ENCODE results near the gene FOXP4. TPM values are rescaled to one million over a fixed set of nuclear protein-coding genes. Genes with fewer than 3 reads are reported as not detected.
A peak's percentile ranks its signal among the peaks of the same experiment; 100 is the strongest.

Gene FOXP4
- total RNA-seq, 2 experiments from 2014 or later = 6.3 to 26.3 TPM

DNA sequence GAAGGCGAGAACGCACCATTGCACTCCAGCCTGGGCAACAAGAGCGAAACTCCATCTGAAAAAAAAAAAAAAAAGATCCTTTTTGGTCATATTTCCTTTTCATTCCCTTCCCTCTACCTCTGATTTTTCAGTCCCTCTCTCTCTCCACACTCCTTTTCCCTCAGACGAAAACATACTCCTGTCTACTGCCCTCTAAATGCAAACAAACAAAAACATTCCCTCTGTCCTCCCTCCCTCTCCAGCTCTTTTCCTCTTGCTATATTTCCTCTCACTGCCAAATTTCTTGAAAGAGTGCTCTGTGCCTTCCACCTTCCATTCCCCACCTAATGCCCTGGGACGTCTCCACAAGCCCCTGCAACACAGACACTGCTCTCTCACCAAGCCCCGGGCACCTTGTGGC, 77.1 kb downstream of the FOXP4 start:
- Histone ChIP-seq H3K4me1 (ENCODE audit: insufficient read depth, low read length, poor library complexity, severe bottlenecking) (peaks cover 20% of the 10 kb centered on the region), H3K9me2 (ENCODE audit: insufficient read depth, low read length) (no peaks in the 10 kb centered on the region), H3K36me3 (ENCODE audit: insufficient read depth, low read length) (no peaks in the 10 kb centered on the region), H4K20me1 (ENCODE audit: insufficient read depth, low read length) (no peaks in the 10 kb centered on the region), H3K79me2 (ENCODE audit: insufficient read depth, low read depth, low read length) (no peaks in the 10 kb centered on the region), H3K4me2 (ENCODE audit: low read length) (no peak overlapping the region), H2AFZ (ENCODE audit: low read length) (no peak overlapping the region), H3K4me3 (ENCODE audit: low read depth, low read length, poor library complexity, severe bottlenecking) (no peak overlapping the region), H3K27ac (ENCODE audit: low read depth, low read length, poor library complexity, severe bottlenecking) (no peak overlapping the region), H3K9me3 (ENCODE audit: low read length) (peaks cover 6% of the 10 kb centered on the region; the same call in 1 of the 2 replicates)
- ChIA-PET CTCF (ENCODE audit: unreplicated experiment) (no interaction called here), POLR2A (no interaction called here)
- no peak for DNase-seq (ENCODE audit: low spot score)
- TF ChIP-seq, protein P1, sequence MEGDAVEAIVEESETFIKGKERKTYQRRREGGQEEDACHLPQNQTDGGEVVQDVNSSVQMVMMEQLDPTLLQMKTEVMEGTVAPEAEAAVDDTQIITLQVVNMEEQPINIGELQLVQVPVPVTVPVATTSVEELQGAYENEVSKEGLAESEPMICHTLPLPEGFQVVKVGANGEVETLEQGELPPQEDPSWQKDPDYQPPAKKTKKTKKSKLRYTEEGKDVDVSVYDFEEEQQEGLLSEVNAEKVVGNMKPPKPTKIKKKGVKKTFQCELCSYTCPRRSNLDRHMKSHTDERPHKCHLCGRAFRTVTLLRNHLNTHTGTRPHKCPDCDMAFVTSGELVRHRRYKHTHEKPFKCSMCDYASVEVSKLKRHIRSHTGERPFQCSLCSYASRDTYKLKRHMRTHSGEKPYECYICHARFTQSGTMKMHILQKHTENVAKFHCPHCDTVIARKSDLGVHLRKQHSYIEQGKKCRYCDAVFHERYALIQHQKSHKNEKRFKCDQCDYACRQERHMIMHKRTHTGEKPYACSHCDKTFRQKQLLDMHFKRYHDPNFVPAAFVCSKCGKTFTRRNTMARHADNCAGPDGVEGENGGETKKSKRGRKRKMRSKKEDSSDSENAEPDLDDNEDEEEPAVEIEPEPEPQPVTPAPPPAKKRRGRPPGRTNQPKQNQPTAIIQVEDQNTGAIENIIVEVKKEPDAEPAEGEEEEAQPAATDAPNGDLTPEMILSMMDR (conservative IDR thresholded peaks at IDR 0.05; ENCODE audit: low read length) = no peak
- TF ChIP-seq EZH2phosphoT487 (IDR thresholded peaks at IDR 0.05; ENCODE audit: borderline replicate concordance, low read depth, low read length) = no peak
- BruUV-seq (replicated peaks) = no TSS peak
- intact Hi-C loops (cut with micrococcal nuclease; ENCODE audit: unreplicated experiment) = no loop called here

DNA sequence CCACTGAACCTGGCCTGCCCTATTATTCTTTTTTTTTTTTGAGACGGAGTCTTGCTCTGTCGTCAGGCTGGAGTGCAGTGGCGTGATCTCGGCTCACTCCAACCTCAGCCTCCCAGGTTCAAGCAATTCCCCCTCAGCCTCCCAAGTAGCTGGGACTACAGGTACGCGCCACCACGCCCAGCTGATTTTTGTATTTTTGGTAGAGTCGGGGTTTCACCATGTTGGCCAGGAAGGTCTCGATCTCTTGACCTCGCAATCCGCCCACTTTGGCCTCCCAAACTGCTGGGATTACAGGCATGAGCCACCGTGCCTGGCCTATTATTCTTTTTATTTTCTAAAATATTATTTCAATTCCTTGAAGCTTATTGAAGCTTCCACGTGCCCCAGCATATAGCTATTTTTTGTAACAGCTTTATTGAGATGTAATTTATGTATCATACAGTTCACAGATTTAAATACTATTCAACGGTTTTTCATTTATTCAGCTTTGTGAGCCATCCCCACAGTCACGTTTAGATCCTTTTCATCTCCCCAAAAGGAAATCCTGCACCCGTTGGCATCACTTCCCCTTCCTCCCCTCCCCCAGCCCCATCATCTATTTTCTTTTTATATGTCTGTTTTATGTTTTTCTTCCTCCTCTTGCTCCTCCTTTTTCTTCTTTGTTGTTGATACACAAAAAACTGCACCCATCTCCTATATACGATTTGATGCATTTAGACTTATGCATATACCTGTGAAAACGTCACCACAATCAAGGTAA, 78.6 kb downstream of the FOXP4 start:
- no peaks in the 10 kb centered on the region for H3K79me2 ChIP-seq (ENCODE audit: insufficient read depth, low read depth, low read length)
- peak overlapping the region; percentile 86 for H2AFZ ChIP-seq (ENCODE audit: low read length)
- CTCF ChIA-PET (ENCODE audit: unreplicated experiment) = interaction anchor here (1.0 kb wide), 1 partner anchor 55 kb away, joined by 4 read pairs; no protein-coding TSS in a partner anchor
- TF ChIP-seq EZH2phosphoT487 (IDR thresholded peaks at IDR 0.05; ENCODE audit: borderline replicate concordance, low read depth, low read length) = no peak
- TF ChIP-seq, protein P1 (conservative IDR thresholded peaks at IDR 0.05; ENCODE audit: low read length) = no peak
- H4K20me1 ChIP-seq (ENCODE audit: insufficient read depth, low read length) = no peaks in the 10 kb centered on the region
- H3K27ac ChIP-seq (ENCODE audit: low read depth, low read length, poor library complexity, severe bottlenecking) = no peak overlapping the region
- no TSS peak for BruUV-seq (replicated peaks)
- DNase-seq (ENCODE audit: low spot score) = peak; percentile 33
- intact Hi-C loops (cut with micrococcal nuclease; ENCODE audit: unreplicated experiment) = no loop called here
- H3K4me1 ChIP-seq (ENCODE audit: insufficient read depth, low read length, poor library complexity, severe bottlenecking) = peaks cover 20% of the 10 kb centered on the region
- H3K9me3 ChIP-seq (ENCODE audit: low read length) = peaks cover 6% of the 10 kb centered on the region; the same call in 1 of the 2 replicates
- H3K36me3 ChIP-seq (ENCODE audit: insufficient read depth, low read length) = no peaks in the 10 kb centered on the region
- no peak overlapping the region for H3K4me3 ChIP-seq (ENCODE audit: low read depth, low read length, poor library complexity, severe bottlenecking)
- H3K4me2 ChIP-seq (ENCODE audit: low read length) = peak overlapping the region; percentile 58
- POLR2A ChIA-PET = interaction anchor here (0.6 to 1.1 kb wide), 4 partner anchors 11 to 252 kb away, joined by 3 read pairs; no protein-coding TSS in a partner anchor
- H3K9me2 ChIP-seq (ENCODE audit: insufficient read depth, low read length) = no peaks in the 10 kb centered on the region

DNA sequence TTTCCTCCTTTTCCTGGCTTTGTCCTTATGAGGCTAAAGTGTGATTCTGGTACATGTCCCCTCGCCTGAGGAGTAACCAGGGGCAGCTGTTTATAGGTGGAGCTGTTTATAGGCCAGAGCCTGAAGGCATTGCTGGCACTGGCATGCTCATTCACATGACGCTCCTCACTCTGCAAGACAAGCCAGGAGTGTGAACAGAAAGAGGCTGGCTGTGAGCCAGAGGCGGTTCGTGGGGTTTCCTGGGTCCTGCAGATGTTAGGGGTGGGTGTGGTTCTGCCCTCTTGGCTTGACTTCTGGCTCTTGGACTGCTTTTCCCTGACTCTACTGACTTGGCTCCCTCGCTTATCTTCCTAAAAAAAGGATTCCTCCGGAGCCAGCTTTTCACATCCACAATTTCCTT, 79.3 kb downstream of the FOXP4 start:
- H3K9me3 ChIP-seq (ENCODE audit: low read length) = peaks cover 6% of the 10 kb centered on the region; the same call in 1 of the 2 replicates
- no peaks in the 10 kb centered on the region for H3K36me3 ChIP-seq (ENCODE audit: insufficient read depth, low read length)
- peak; percentile 49 for DNase-seq (ENCODE audit: low spot score)
- ChIA-PET CTCF (ENCODE audit: unreplicated experiment) (interaction anchor here (1.0 to 1.2 kb wide), 3 partner anchors 17 to 54 kb away, joined by 3 to 7 read pairs (median 4); no protein-coding TSS in a partner anchor), POLR2A (interaction anchor here (0.6 to 1.1 kb wide), 4 partner anchors 11 to 253 kb away, joined by 3 read pairs; no protein-coding TSS in a partner anchor)
- no peak overlapping the region for H3K4me3 ChIP-seq (ENCODE audit: low read depth, low read length, poor library complexity, severe bottlenecking)
- peak overlapping the region; percentile 86 for H2AFZ ChIP-seq (ENCODE audit: low read length)
- TF ChIP-seq, protein P1 (conservative IDR thresholded peaks at IDR 0.05; ENCODE audit: low read length) = no peak
- no peak for TF ChIP-seq EZH2phosphoT487 (IDR thresholded peaks at IDR 0.05; ENCODE audit: borderline replicate concordance, low read depth, low read length)
- no peaks in the 10 kb centered on the region for H3K79me2 ChIP-seq (ENCODE audit: insufficient read depth, low read depth, low read length)
- H3K9me2 ChIP-seq (ENCODE audit: insufficient read depth, low read length) = no peaks in the 10 kb centered on the region
- BruUV-seq (replicated peaks) = no TSS peak
- intact Hi-C loops (cut with micrococcal nuclease; ENCODE audit: unreplicated experiment) = no loop called here
- peaks cover 20% of the 10 kb centered on the region for H3K4me1 ChIP-seq (ENCODE audit: insufficient read depth, low read length, poor library complexity, severe bottlenecking)
- H4K20me1 ChIP-seq (ENCODE audit: insufficient read depth, low read length) = no peaks in the 10 kb centered on the region
- no peak overlapping the region for H3K27ac ChIP-seq (ENCODE audit: low read depth, low read length, poor library complexity, severe bottlenecking)
- H3K4me2 ChIP-seq (ENCODE audit: low read length) = peak overlapping the region; percentile 58

Measured in OCI-LY7 (cell line).